Esophagus squamous epithelium (tissue), 4 donors: Measurements from ENCODE around the gene RNF32.

Source experiments
- CTCF ChIP-seq, 6 experiments: fragments of 450-650 bp in 4 of 6; fragments of 200-600 bp in 2 of 6; sonication (generic) in 2 of 6; IDR thresholded peaks; one replicate each; pipeline ENCODE4 v1.5.1; 2016 to 2019; ENCODE audit warnings: antibody characterized with exemption in 6 of 6, mild to moderate bottlenecking in 4 of 6, moderate library complexity in 4 of 6
- POLR2A ChIP-seq, 4 donors: fragments of 450-650 bp; IDR thresholded peaks; one replicate each; pipeline ENCODE4 v1.6.1; 2017; ENCODE audit warnings: antibody characterized with exemption in 4 of 4, mild to moderate bottlenecking in 4 of 4, moderate library complexity in 3 of 4

GRCh38 chr7:156673454-156673853 lies 32.9 kb downstream of the RNF32 start:
- TF ChIP-seq CTCF (IDR thresholded peaks at IDR 0.05) (no peak), POLR2A (IDR thresholded peaks at IDR 0.05) (no peak)
